HG03045 (cell line): ENCODE measurements around the gene CYP39A1.

Experiments used
- ATAC-seq: cut with Tn5 transposase; IDR thresholded peaks from one replicate; pipeline ENCODE4 v1.9.1; 2021; ENCODE audit warnings: mild to moderate bottlenecking, moderate library complexity; ENCODE audit not compliant: unreplicated experiment

The CYP39A1 gene

DNA sequence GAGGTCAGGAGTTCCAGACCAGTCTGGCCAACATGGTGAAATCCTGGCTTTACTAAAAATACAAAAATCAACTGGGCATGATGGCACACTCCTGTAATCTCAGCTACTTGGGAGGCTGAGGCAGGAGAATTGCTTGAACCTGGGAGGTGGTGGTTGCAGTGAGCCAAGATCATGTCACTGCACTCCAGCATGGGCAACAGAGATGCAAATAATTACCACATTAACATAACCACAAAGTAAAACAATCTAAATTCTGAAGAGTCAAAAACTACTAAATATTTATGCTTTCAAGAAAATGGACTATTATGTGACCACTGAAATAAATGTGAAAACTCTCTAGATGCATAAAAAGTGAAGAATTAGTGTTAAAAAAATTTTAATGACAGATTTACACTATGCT is 59.9 kb downstream of the CYP39A1 start:
- ATAC-seq: no peak

DNA sequence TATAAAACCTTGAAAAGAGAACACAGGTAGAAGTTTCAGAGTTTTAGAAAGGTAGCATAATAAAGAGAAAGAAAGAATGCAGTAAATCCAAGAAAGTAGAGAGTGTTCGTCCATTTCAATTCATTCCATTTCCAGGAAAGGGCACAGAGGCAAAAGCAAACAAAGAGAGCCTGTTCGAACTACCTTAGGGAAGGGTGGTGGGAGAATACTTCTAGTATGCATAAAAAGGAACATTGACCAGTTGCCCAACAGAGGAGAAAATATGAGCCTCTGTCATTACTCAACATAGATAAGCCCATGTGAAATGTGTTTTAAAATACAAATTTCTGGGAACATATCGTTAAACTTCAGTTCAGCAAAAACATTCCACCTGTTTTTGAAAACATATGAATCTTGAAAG is 60.6 kb downstream of the CYP39A1 start:
- no peak for ATAC-seq

GRCh38 chr6:46590765-46591164 is 61.9 kb downstream of the CYP39A1 start:
- ATAC-seq: no peak

DNA sequence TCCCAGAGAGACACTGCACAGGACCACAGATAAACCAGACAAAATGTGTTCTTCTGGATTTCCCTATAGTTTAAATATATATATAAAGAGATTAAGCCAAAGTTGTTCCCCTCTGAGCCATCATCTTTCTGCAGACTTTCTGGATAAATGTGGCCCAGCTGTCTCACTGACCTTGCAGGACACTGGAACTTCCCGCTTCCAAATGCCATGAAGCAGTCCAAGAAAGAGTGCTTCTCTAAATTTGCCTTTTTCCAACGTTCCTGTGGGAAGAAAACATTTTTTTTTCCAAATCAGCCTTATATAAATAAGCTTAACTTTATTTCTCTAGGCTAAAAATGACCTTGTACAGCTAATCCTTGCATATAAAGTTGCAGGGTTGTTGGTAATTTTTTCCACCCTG is 65.7 kb downstream of the CYP39A1 start:
- ATAC-seq: no peak

DNA sequence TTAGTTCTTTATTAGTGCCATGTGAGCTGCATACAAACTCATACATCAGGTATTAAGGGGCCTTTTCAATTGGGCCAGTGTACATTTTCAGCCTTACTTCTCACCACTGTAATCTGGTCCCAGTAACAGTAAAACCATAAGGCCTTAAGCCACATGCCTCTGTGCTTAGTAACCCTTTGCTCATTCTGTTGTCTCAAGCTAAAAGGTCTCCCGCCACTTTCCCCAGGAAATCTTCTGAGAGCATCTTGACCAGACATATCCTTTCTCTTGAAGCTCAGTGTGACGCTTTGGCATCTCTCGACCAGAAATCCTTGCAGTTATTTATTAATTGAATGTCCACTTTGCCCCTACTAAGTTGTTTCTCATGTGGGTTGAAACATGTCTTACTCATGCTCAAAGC is 68.0 kb downstream of the CYP39A1 start:
- ATAC-seq: no peak

DNA sequence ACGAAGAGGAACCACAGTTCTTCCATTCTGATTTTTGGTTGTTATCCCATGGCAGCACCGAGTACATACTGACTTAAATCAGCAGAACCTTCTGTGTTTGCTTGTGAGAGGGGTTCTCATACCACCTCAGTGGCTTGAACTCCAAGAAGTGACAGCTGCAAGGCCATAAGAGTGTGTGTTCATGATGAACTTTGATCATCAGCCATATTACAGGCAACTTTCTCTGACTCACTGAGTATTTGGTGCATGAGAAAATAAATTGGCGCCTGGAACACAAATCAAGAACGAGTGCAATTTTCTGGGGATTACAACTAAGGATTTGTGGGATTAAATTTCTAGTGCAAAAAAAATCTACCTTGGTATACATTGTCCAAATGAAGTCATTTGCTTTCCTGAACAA is 68.9 kb downstream of the CYP39A1 start:
- no peak for ATAC-seq

DNA sequence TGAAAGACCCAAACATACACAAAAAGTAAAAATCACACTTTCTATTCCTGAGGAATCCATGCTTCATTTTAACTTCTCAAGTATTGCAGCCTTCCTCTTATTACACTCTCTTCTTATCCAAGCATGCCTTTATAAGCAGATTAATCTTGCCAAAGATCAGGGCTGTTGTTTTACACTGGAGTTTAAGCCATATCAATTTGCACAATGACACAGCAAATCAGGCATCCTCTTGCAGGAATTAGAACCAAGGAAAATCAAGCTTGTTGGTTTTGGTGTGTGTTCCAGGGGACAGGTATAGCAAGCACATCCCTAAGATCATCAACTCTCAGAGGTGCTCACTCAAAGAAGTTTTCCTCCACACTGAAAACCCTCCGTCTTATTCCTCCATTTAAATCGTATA is 69.5 kb downstream of the CYP39A1 start:
- no peak for ATAC-seq

GRCh38 chr6:46581459-46582177 is 71.0 kb downstream of the CYP39A1 start:
- no peak for ATAC-seq

- no peak for ATAC-seq
These were observed 77.1 kb downstream of the CYP39A1 start for GRCh38 chr6:46575530-46575929.

DNA sequence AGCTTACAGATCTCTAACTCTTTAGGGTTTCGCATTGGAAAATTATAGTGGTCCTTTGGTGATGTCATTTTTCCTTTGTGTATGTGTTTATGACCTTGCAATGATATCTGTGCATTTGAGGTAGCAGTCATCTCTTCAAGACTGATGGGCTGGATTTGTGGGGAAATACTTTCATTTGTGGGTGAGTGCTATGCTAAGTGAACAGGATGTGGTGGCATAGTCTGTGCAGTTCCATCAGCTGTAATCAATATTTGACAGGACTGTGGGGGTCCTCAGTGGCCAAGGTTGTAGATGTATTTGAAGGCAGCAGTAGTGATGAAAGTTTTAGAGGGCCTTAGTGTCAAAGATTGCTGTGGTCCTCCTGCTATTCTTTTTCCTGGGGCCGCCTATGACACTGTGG is 79.5 kb downstream of the CYP39A1 start:
- ATAC-seq: no peak

DNA sequence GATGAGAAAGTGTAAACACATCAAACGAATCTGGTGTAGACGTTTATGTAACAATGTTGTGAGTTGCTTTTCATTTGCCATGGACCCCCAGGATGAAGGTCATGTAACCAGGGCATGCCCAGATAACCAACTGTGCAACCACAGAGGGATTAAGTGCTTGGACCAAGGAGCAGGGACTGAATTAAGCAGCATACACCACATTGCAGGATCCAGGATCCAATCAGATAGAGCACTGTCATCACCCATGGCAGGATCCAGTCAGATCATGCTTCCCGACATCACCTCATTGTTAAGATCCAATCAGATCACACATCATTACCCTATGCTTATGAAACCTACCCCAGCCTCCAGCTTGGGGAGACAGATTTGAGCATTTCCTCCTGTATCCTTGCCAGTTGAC is 87.1 kb downstream of the CYP39A1 start:
- no peak for ATAC-seq

- no peak for ATAC-seq
These were observed 88.7 kb downstream of the CYP39A1 start for GRCh38 chr6:46563924-46564323.

DNA sequence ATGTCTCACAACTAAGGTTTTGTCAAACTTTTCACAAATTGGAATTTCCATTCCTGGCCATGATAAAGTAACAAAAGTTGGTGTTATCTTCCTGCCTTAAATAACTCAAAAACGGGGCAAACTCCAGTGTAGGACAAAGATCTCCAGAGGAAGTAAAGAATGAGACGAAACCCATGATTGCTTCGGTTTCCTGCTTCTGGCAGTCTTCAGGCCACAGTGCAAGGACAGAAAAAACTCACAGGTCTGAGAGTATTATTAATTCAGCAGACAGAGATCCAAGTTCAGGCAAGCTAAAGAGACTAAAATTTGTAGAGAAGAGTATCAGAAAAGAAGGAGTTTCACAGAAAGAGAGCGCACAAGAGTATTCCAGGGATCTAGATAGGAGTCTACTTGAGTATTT is 96.6 kb downstream of the CYP39A1 start:
- no peak for ATAC-seq

DNA sequence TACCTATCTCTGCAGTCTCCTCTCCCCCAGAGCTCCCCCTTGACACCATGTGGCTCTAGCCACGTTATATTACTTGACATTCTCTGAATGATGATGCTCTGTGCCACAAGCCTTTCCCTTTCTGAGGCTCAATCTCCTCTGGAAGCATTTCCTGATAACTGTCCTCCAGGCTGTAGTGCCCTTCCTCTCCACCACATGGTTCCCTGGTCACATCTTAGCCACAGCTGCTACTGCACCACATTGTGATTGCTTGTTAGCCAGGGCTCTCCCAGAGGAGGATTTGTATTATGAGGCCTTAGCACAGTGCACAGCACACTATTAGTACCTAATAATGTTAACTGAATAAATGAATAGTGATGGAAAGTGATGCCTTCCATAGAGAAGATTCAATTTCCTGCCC is 97.5 kb downstream of the CYP39A1 start:
- no peak for ATAC-seq

DNA sequence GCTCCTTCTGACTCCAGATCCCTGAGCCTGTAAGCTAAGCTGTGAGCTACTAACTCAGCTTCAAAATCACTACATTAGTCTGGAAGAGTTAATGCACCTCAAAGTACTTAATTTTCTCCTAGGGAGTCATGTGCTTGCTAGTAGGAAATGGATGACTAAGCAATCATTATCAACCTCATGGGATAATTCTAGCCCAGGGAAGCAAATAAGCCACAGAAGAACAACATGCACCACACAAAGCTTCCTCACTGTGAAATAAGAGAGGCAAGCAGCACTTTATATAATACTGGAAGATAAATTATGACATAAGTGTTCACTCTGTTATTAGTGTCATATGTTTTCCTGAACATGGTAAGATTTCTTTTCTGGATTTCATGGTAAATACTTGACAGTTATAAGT is 103.5 kb downstream of the CYP39A1 start:
- ATAC-seq: no peak

- no peak for ATAC-seq
These were observed 111.1 kb downstream of the CYP39A1 start for GRCh38 chr6:46541556-46541955.

GRCh38 chr6:46539866-46540265 is 112.8 kb downstream of the CYP39A1 start:
- no peak for ATAC-seq

DNA sequence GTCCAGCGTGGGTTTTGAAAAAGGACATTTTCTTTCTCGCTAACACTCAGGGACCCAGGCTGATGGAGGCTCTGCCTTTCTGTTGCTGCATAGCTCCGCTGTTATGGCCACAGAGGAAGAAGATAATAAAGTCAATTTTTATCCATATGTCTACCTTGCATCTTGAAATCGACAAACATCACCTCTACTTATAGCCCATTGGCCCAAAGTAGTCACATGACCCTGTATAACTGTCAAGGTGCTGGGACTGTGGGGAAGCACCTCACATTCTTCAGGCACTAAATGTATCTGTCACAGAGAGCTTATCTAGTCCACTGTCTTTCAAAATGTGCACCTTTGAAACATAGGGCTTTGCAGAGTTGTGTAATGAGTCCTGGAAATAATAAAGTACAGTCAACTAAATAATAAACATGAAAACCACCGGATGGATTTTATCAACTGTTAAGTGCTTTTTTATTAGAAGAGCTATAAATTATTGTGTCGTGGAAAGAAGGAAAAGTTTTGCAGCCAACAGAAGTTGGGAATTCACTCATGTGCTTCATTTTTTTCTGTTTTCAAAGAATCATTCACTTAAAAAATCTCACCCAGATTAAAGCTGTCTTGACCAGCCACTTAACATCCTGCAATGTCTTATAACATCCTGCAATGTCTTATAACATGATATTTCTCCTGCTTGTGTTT is 113.7 kb downstream of the CYP39A1 start:
- no peak for ATAC-seq

GRCh38 chr6:46530896-46531295 is 121.7 kb downstream of the CYP39A1 start:
- no peak for ATAC-seq

DNA sequence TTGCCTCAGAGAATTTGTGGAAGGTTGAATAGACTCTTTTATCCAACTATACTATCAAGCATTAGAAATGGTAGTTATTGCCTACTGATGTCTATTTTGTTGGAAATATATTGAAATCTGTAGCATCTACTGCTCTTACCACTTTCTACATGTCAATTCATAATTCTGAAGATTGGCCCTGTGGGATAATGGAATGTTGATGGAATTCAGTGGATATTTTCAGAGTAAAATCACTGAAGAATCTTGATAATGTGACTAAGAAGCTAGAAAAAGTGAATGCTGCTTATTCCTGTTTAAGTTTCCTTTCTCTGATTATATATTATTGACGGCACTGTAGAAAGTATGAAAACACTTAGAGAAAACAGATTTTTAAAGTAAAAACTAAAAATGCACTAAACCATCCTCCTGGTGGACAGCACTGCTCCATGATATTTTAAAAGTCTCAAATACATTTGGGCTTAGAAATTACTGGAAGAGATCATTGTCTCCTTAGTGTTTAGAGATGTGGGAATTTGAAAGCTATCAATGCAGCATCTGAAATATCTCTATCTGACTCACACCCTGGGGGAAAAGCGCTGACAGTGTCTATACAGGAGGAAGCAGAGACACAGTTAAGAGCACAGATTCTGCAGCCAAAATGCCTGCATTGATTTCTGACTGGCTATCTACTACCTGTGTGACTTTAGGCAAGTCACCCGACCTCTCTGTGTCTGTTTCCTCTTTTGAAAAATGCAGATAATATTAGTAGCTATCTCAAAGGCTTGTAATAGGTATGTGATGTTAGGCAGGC is 123.5 kb downstream of the CYP39A1 start:
- ATAC-seq: no peak

DNA sequence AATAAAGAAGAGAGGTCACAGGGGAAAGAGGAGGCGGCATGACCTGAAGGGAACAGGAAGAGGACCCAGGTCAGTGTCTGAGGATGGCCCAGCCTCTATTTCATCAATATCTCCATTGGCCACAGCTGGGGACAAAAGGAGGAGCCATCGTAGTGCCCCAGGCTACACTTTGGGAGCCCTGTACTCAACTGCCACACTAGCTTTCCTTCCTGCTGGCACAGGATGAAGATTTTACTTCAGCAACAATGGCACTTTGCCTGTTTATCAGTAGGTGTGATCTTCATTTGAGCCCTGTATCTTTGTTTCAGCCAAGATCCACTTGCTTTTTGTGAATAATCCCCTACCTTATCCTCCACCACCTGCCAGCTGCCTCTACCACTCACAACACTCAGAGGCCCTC is 126.0 kb downstream of the CYP39A1 start:
- no peak for ATAC-seq

DNA sequence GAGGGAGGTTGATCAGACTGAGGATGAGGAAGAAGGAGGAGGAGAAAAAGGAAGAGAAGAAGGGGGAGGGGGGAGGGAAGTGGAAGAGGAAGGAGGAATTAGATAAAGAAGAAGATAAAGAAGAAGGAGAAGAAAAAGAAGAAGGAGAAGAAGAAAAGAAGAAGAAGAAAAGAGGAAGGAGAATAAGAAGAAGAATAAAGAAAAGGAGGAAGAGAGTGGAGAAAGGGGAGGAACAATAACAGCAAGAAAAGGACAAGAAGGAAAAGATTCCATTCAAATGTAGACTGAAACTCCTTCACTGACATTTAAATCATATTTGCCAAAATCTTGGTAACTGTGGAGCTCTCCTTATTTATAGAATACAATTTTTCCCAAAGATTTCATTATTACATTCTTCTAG is 127.0 kb downstream of the CYP39A1 start:
- no peak for ATAC-seq
